RPMI7951 (cell line): ENCODE data around the gene TUBA3D. TPM values are rescaled to one million over a fixed set of nuclear protein-coding genes. Genes with fewer than 3 reads are reported as not detected.

Experiments
- total RNA-seq: library from RNA; depleted of rRNA; stranded (reverse); fragments of >200 nt; shearing (Covaris generic); gene quantifications from 2 replicates; pipeline ENCODE4 v1.2.3, GENCODE V29; 2014; rRNA removed

Gene TUBA3D
- total RNA-seq, 1 experiment from 2014 or later, result not detected

Other genes with a start within 250 kb of the TUBA3D start
- gene RAB6D, start 112.0 kb upstream of the TUBA3D start, total RNA-seq, result not detected in 2 replicates
- gene MZT2A, start 16.3 kb downstream of the TUBA3D start, total RNA-seq, result 86.9 and 137 TPM in 2 replicates
- 33.9 and 41.9 TPM in 2 replicates for gene CCDC74A, start 51.8 kb downstream of the TUBA3D start, total RNA-seq